Activated CD8-positive, alpha-beta memory T cell treated with anti-CD3 and anti-CD28 coated beads, Interleukin-2, amount 10 ng/mL, durations not matched to agents 7 days and 5 days (primary cell): ENCODE measurements around the gene WNK1. TPM values are rescaled to one million over a fixed set of nuclear protein-coding genes. Genes with fewer than 3 reads are reported as not detected.
"Not testable (repeated sequence)": the region's sequence is repeated elsewhere in the genome, so short reads cannot be mapped to it uniquely, and the experiment has no call there.

Experiments
- ATAC-seq: fragments of 150-1000 bp; cut with Tn5 transposase; one replicate; pipeline ENCODE4 v1.10.0; 2021; ENCODE audit warnings: moderate library complexity
- CTCF ChIA-PET: fragments of 350-600 bp; sonication (Branson Sonifier 250); formaldehyde crosslinking; loops from one replicate; lab custom pipeline; 2021; ENCODE audit warnings: antibody characterized with exemption; lab: Charles Lee
- DNase-seq: peaks from one replicate; pipeline ENCODE4 v3.0.0-alpha.2; 2020
- H3K27ac Mint-ChIP-seq: one replicate; pipeline ENCODE4 v1.8.0; 2021; ENCODE audit warnings: mild to moderate bottlenecking, mixed read lengths
- H3K27me3 Mint-ChIP-seq: one replicate; pipeline ENCODE4 v1.8.0; 2021; ENCODE audit warnings: mixed read lengths
- H3K36me3 Mint-ChIP-seq: one replicate; pipeline ENCODE4 v1.8.0; 2021; ENCODE audit warnings: mild to moderate bottlenecking, mixed read lengths
- H3K4me1 Mint-ChIP-seq: one replicate; pipeline ENCODE4 v1.8.0; 2021; ENCODE audit warnings: mixed read lengths
- H3K4me3 Mint-ChIP-seq: one replicate; pipeline ENCODE4 v1.8.0; 2021; ENCODE audit warnings: mild to moderate bottlenecking, moderate library complexity, mixed read lengths
- H3K9me3 Mint-ChIP-seq: one replicate; pipeline ENCODE4 v1.8.0; 2022; ENCODE audit warnings: low read depth, mixed read lengths
- total RNA-seq, 2 experiments: library from RNA; stranded (reverse); gene quantifications; one replicate each; pipeline ENCODE4 v1.2.3, GENCODE V29; 2021

WNK1 gene
- total RNA-seq: 100 to 1,000 TPM; 199 to 211 TPM

DNA sequence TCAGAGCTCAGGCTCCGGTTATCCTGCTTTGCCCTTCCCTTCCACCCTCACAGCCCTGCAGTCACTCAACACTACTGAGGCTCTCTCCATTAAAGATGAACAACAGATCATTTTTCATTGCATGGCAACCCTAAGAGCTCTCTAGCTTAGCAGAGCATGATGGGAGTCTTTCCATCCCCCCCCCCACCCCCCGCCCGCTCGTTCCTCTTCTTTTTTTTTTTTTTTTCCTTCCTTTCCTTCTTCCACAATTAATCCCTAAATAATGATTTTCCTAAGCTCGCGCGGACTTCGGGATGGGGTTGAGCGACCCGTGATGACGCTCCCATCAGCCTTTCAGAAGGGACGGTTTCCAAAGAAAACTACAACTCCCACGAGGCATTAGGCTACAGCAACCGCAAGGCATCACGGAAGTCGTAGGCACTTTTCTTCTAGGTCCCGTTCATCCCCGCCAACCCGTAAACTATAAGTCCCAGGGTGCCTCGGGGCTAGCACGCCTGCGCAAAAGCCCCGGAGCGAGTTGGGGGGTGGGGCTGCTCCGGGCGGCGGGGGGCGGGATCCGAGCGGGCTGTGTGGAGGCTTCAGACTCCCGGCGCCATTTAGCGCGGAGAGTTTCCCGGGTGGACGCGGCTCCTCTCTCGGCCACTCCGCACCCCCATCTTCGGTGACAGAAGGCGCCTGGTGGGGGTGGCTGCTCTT lies at the start of gene WNK1:
Gene WNK1, plus strand, starts transcription at position 581 of the 696 bp plus-strand sequence. CDS start 987 bp downstream, outside the sequence.
- H3K36me3 Mint-ChIP-seq: peaks cover 32% of the 10 kb centered on the region
- H3K4me1 Mint-ChIP-seq: peaks cover 24% of the 10 kb centered on the region
- no peaks in the 10 kb centered on the region for H3K27me3 Mint-ChIP-seq
- DNase-seq (peak; percentile 98), ATAC-seq (peak; percentile 75)
- CTCF ChIA-PET: interaction anchor here (0.8 to 6.4 kb wide), 33 partner anchors 8 to 197 kb away, joined by 3 to 99 read pairs (median 8); partner anchors contain the start of gene RAD52
- H3K27ac Mint-ChIP-seq: peak within 1 kb of the TSS; percentile 93
- peak within 1 kb of the TSS; percentile 94 for H3K4me3 Mint-ChIP-seq
- no peaks in the 10 kb centered on the region for H3K9me3 Mint-ChIP-seq

DNA sequence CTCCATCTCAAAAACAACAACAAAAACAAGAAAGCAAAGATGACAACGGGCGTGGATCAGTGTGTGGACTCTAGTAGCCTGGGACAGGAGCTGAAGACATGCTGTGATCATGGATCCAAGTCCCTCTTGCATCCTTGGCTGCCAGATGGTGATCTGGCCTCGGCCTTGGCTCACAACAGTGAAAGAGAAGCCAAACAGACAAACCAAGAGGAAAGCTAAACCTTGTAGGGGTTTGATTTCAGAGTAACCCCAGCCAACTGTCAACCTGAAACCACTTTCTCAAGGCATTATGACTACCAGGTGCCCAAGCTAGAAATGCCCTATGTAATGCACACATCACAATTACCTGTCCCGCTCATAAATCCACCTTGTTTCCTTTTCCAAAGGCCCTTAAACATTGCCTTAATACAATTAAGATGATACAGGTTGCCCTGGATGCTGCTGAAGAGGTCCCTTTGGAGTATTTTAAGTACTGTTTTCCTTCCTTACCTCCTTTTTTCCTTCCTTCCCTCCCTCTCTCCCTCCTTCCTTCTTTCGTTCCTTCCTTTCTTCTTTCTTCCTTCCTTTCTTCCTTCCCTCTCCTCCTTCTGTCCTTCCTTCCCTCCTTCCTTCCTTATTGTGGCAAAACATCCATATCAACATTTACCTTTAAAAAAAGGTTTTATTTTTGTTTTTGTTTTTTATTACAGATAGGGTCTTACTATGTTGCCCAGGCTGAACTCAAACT lies 47.7 kb upstream of the WNK1 start:
- Mint-ChIP-seq H3K27me3 (no peaks in the 10 kb centered on the region), H3K4me1 (peaks cover 15% of the 10 kb centered on the region), H3K27ac (no peak overlapping the region), H3K4me3 (no peak overlapping the region), H3K9me3 (peaks cover 2% of the 10 kb centered on the region), H3K36me3 (peaks cover 9% of the 10 kb centered on the region)
- DNase-seq (no peak), ATAC-seq (peak; percentile 53)
- CTCF ChIA-PET: interaction anchor here (1.0 to 1.6 kb wide), 4 partner anchors 11 to 35 kb away, joined by 3 to 4 read pairs (median 3); no protein-coding TSS in a partner anchor

DNA sequence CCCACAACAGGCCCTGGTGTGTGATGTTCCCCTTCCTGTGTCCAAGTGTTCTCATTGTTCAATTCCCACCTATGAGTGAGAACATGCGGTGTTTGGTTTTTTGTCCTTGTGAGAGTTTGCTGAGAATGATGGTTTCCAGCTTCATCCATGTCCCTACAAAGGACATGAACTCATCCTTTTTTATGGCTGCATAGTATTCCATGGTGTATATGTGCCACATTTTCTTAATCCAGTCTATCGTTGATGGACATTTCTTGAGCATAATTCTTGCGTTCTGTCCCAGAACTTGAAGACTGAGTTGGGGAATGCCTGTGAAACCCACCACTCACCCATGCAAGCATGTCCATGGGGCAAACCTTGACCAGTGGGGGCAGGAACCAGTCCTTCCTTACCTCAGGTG lies 44.3 kb upstream of the WNK1 start:
- ATAC-seq, H3K4me3 Mint-ChIP-seq, H3K36me3 Mint-ChIP-seq, H3K27ac Mint-ChIP-seq, H3K27me3 Mint-ChIP-seq, DNase-seq, CTCF ChIA-PET, H3K9me3 Mint-ChIP-seq: not testable (repeated sequence)
- peaks cover 23% of the 10 kb centered on the region for H3K4me1 Mint-ChIP-seq

DNA sequence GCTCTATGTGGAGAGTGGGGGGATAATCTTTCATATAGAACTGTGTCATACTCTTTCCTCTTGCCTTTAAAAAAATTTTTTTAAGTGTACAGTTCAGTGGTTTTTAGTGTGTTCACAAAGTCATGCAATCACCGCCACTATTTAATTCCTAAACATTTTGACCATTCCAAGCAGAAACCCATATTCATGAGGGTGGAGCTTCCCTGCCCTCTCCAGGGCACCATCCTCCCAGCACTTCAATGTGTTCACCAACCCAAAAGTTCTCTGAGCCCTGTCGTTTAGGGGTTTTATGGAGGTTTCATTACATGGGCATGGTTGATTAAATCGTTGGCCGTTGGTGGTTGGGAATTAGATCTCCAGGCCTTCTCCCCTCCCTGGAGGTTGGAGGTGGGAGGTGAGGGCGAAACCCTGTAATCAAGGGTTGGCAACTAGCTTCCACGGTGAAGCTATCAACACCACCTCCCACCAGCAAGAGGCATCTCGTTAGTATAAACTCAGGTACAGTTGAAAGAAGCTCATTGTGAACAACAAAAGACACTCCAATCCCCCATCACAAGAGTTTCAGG lies 42.8 kb upstream of the WNK1 start:
- H3K27ac Mint-ChIP-seq: no peak overlapping the region
- no peak for ATAC-seq
- no peak for DNase-seq
- H3K4me1 Mint-ChIP-seq: peaks cover 23% of the 10 kb centered on the region
- peaks cover 4% of the 10 kb centered on the region for H3K36me3 Mint-ChIP-seq
- H3K4me3 Mint-ChIP-seq: no peak overlapping the region
- H3K9me3 Mint-ChIP-seq: no peaks in the 10 kb centered on the region
- H3K27me3 Mint-ChIP-seq: no peaks in the 10 kb centered on the region
- CTCF ChIA-PET: interaction anchor here (0.6 kb wide), 1 partner anchor 41 kb away, joined by 3 read pairs; no protein-coding TSS in a partner anchor

DNA sequence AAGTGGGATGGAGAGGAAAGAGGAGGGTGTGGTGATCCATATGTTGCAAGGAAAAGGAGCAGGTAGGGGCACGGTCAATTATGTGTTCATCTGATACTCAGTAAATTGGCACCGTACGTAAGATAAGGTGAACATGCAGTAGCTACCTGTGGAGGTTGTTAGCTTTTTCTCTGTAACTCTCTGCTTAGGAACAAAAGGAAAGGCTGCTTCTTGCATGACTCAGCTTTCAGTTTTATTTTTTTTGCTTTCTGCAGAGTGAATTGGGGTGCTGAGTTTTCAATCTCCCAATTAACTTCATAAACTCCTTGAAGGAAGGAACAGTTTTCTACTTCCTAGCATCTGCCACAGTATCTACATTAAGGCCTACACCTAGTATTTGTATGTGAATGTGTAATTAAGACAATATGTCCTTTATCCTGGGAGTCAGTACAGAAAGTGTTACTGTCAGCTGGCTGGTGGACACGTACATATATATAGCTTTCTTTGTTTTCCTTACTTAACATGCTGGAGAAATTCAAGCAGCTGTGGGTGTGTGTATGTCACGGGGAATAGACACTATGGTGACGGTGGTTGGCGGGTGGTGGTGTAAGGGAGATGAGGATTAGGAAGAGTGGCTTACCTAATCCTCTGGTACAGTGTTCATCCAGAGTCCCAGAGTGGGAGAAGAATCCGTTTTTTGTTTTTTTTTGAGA lies 40.1 kb upstream of the WNK1 start:
- no peak overlapping the region for H3K4me3 Mint-ChIP-seq
- no peaks in the 10 kb centered on the region for H3K36me3 Mint-ChIP-seq
- DNase-seq (no peak), ATAC-seq (no peak)
- peaks cover 3% of the 10 kb centered on the region for H3K27me3 Mint-ChIP-seq
- CTCF ChIA-PET: interaction anchor here (0.7 to 3.0 kb wide), 6 partner anchors 16 to 312 kb away, joined by 3 to 9 read pairs (median 4); no protein-coding TSS in a partner anchor
- peaks cover 23% of the 10 kb centered on the region for H3K4me1 Mint-ChIP-seq
- H3K9me3 Mint-ChIP-seq: no peaks in the 10 kb centered on the region
- no peak overlapping the region for H3K27ac Mint-ChIP-seq

DNA sequence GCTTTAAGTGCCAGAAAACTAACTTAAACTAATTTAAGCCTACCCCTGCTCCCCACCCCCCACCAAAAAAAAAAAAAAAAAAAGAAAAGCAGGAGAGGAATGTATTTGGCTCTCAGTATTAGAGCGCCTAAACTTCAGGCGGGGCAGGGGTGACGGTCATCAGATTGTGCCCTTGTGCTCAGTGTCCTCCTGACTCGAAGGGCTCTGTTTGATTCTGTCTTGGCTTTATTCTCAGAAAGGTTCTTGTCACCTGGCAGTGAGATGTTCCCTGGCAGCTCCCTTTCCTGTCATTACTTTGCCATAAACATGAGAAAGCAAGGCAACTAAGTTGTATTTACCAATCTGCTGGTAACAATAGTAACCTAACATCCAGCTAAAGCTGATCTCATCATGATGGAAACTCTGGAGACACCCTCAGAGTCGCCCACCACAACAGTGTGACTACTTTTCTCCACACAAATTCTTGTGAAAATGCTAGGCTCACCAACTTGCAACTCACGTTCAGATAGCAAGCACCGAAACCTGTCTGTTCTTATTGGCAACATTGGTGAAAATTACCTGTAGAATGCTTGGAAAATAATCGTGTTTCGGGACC lies 39.0 kb upstream of the WNK1 start:
- H3K4me1 Mint-ChIP-seq: peaks cover 23% of the 10 kb centered on the region
- H3K36me3 Mint-ChIP-seq: no peaks in the 10 kb centered on the region
- CTCF ChIA-PET: interaction anchor here (0.7 to 3.0 kb wide), 4 partner anchors 13 to 313 kb away, joined by 3 to 9 read pairs (median 4); no protein-coding TSS in a partner anchor
- DNase-seq (no peak), ATAC-seq (peak; percentile 42)
- no peaks in the 10 kb centered on the region for H3K9me3 Mint-ChIP-seq
- H3K27ac Mint-ChIP-seq: no peak overlapping the region
- H3K27me3 Mint-ChIP-seq: peaks cover 3% of the 10 kb centered on the region
- no peak overlapping the region for H3K4me3 Mint-ChIP-seq

DNA sequence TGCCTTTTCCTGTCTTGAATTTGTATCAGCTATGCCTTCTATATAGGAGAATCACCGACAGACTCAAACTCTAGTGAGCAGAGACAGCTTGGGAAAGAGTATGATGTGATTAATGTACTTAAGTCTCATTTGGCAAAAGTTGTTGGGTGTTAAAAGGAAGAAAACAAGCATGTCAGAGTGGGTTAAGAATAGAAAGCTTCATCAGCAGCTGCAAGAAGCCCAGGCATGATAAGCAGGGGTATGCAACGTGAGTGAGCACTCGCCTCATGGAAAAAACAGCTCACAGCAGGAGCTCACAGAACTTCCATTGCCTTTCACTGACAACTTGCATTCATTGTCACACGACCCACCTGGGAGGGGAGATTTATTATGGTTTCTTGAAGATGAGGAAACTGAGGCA lies 35.9 kb upstream of the WNK1 start:
- peaks cover 3% of the 10 kb centered on the region for H3K27me3 Mint-ChIP-seq
- no peak overlapping the region for H3K4me3 Mint-ChIP-seq
- CTCF ChIA-PET: interaction anchor here (0.7 to 2.7 kb wide), 2 partner anchors 35 to 38 kb away, joined by 3 to 10 read pairs; partner anchors contain the start of gene WNK1
- no peaks in the 10 kb centered on the region for H3K9me3 Mint-ChIP-seq
- DNase-seq: no peak
- peaks cover 1% of the 10 kb centered on the region for H3K36me3 Mint-ChIP-seq
- H3K27ac Mint-ChIP-seq: no peak overlapping the region
- peak; percentile 53 for ATAC-seq
- peaks cover 31% of the 10 kb centered on the region for H3K4me1 Mint-ChIP-seq

DNA sequence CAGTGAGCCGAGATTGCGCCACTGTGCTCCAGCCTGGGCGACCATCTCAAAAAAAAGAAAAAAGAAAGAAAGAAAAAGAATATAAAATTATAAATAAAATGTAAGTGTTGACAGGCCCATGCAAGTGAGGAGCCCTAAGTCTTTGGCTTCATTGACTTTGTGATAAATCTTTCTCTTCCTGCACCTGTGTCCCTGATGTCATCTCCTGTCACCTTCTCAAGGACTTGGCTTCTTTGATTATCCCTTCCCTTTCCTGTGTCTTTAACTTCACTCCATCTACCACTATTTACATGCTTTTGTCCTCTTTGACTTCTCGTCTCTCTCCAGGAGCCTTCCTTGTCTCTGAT lies 33.6 kb upstream of the WNK1 start:
- Mint-ChIP-seq H3K9me3 (no peaks in the 10 kb centered on the region), H3K27me3 (peaks cover 3% of the 10 kb centered on the region), H3K4me3 (no peak overlapping the region), H3K36me3 (peaks cover 1% of the 10 kb centered on the region), H3K4me1 (peaks cover 23% of the 10 kb centered on the region), H3K27ac (no peak overlapping the region)
- ATAC-seq (no peak), DNase-seq (no peak)
- CTCF ChIA-PET: no interaction called here

DNA sequence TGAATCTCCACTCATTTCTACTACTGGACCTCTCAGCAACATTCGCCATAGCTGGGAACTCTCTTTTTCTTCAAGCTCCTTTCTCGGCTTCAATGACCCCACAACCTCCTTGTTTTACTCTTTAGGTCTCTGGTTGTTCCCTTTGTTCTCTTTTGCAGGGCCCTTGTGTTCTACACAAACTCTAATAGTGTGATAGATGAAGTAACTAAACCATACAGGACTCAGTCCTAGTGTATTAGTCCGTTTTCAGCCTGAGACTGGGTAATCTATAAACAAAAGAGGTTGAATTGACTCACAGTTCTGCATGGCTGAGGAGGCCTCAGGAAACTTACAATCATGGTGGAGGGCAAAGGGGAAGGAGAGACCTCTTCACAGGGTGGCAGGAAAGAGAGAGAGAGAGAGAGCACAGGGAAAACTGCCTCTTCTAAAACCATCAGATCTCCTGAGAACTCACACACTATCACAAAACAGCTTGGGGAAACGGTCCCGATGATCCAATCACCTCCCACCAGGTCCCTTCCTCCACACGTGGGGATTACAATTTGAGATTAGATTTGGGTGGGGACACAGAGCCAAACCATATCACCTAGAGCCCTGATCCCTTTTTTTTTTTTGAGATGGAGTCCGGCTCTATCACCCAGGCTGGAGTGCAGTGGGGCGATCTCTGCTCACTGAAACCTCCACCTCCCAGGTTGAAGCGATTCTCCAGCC lies 32.0 kb upstream of the WNK1 start:
- no peak for DNase-seq
- Mint-ChIP-seq H3K27me3 (peaks cover 3% of the 10 kb centered on the region), H3K36me3 (peaks cover 6% of the 10 kb centered on the region), H3K4me3 (no peak overlapping the region), H3K27ac (no peak overlapping the region), H3K9me3 (no peaks in the 10 kb centered on the region), H3K4me1 (peaks cover 35% of the 10 kb centered on the region)
- ATAC-seq: no peak
- CTCF ChIA-PET: interaction anchor here (0.8 to 0.9 kb wide), 2 partner anchors 18 to 31 kb away, joined by 3 to 5 read pairs; no protein-coding TSS in a partner anchor

DNA sequence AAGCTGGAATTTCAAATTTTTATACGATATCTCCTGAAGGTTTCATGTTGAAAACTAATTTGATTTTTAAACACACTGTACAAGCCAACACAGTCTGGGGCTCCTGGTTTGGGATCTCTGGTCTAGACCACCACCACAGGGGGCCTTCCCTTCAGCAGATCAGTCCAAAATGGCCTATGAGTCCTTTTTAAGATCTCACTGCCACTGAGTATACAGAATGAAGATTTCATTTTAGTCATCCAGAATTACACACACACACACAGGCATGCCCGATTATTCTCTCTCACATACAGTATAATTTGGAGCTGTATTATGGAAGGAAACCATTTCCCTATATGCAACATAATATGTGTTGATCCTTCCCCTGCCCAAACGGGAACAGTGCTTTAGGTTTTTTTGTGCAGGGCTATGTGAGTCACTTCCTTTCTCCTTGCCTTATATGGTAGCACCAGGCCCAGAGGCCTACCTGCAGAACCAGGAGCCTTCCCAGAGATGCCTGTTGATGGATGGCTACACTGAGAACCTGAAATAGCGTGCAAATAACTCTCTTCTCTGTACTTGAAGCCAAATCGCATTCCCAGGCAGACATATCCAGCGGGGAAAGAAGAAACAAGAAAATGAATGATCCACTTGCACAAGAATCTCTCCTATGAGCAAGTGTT lies 28.1 kb upstream of the WNK1 start:
- ATAC-seq (peak; percentile 86), DNase-seq (no peak)
- H3K27me3 Mint-ChIP-seq: no peaks in the 10 kb centered on the region
- CTCF ChIA-PET: interaction anchor here (1.0 to 2.2 kb wide), 3 partner anchors 27 to 110 kb away, joined by 3 to 11 read pairs (median 3); no protein-coding TSS in a partner anchor
- H3K27ac Mint-ChIP-seq: peak overlapping the region; percentile 75
- peaks cover 8% of the 10 kb centered on the region for H3K36me3 Mint-ChIP-seq
- H3K9me3 Mint-ChIP-seq: no peaks in the 10 kb centered on the region
- no peak overlapping the region for H3K4me3 Mint-ChIP-seq
- peaks cover 54% of the 10 kb centered on the region for H3K4me1 Mint-ChIP-seq

DNA sequence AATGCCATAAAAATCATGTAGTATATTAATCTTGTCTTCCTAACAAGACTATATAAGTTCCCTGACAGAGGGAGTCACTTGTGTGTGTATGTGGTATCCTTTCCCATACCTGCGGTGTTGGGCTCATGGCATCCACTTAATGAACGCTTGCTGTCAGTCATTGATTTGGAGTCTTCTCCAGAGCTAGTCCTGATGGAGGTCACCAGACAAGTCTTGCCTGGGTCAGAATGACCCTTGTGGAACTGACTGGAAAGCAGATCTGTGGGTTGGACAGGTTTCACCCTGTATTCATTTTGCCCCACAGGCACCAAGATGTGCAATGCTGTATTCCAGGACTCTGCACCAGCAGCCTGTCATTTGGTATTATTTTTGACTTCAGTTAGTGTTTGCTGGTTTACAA lies 27.3 kb upstream of the WNK1 start:
- DNase-seq (no peak), ATAC-seq (no peak)
- H3K27me3 Mint-ChIP-seq: no peaks in the 10 kb centered on the region
- peaks cover 59% of the 10 kb centered on the region for H3K4me1 Mint-ChIP-seq
- H3K9me3 Mint-ChIP-seq: no peaks in the 10 kb centered on the region
- H3K27ac Mint-ChIP-seq: no peak overlapping the region
- CTCF ChIA-PET: interaction anchor here (1.3 kb wide), 1 partner anchor 26 kb away, joined by 6 read pairs; no protein-coding TSS in a partner anchor
- H3K36me3 Mint-ChIP-seq: peaks cover 10% of the 10 kb centered on the region
- H3K4me3 Mint-ChIP-seq: no peak overlapping the region
